CD4-positive, alpha-beta T cell treated with Interleukin-2 at 100 ng/mL for 4 hours (primary cell): Measurements from ENCODE around the gene H1-8.
"Not testable (repeated sequence)": the region's sequence is repeated elsewhere in the genome, so short reads cannot be mapped to it uniquely, and the experiment has no call there.

Source experiments
- DNase-seq: peaks from one replicate; pipeline ENCODE4 v3.0.0-alpha.2; 2020; ENCODE audit warnings: low spot score

H1-8 gene, protein sequence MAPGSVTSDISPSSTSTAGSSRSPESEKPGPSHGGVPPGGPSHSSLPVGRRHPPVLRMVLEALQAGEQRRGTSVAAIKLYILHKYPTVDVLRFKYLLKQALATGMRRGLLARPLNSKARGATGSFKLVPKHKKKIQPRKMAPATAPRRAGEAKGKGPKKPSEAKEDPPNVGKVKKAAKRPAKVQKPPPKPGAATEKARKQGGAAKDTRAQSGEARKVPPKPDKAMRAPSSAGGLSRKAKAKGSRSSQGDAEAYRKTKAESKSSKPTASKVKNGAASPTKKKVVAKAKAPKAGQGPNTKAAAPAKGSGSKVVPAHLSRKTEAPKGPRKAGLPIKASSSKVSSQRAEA

DNA sequence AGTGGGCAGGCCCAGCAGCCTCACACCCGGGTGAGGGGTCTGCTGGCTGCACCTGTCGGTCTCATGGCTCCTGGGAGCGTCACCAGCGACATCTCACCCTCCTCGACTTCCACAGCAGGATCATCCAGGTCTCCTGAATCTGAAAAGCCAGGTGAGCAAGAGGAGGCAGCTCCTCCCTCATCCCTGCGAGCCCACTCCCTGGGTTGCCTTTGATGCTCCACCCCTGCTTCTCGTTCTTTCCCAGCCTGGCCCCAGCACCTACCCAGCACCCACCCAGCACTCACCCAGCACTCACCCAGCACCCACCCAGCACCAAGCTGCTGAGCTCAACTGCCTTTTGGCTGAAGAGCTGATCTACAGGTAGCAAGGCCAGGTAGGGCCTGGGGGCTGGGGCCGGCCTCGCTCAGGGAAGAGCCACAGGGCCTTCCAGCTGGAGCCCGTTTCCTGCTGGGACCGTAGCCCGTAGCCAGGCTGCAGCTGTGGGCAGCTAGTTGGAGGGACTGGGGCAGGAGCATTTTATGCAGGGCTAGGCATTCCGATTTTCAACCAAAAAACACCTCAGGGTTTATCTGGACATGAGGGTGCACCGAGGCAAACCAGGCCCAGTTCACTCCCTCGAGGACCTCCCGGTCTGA, at the start of gene H1-8:
TSS of gene H1-8 (plus strand) at position 20 of the 635 bp plus-strand sequence. CDS start at position 64, 44 bp downstream.
- no peak for DNase-seq

DNA sequence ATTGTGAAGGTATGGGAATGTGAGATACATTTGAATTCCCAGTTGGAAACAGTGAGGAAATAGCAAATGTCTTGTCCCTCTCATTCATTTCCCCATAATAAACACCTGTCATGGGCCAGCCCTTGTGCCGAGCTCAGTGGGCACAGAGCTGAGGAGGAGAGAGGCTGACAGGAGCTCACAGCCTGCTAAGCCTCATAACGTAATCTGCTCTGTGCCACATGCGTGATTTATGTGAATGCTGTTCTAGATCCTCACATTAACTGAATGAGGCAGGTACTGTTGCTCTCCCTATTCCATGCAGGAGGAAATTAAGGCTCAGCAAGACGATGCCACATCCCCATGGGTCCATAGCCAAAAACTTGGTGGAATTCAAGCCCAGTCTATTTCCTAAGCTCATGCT, 49.8 kb upstream of the H1-8 start:
- DNase-seq: no peak

DNA sequence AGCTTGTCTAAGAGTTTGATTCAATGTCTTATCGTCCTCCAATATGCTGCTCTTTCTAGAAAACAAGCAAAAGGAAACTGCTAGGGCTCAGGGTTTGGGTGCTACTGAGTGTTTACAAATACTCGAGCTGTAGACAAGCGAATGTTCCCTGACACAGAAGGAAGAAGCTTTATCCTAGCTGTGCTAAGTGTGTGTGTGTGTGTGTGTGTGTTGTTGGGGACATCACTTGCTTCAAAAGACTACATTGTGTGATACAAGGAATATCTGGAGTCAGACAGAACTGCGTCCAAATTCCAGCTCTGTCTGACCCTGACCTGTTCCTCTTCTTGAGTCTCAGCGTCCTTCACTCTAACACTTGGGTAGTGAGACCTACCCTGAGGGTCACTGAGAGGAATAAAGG, 48.5 kb upstream of the H1-8 start:
- not testable (repeated sequence) for DNase-seq

DNA sequence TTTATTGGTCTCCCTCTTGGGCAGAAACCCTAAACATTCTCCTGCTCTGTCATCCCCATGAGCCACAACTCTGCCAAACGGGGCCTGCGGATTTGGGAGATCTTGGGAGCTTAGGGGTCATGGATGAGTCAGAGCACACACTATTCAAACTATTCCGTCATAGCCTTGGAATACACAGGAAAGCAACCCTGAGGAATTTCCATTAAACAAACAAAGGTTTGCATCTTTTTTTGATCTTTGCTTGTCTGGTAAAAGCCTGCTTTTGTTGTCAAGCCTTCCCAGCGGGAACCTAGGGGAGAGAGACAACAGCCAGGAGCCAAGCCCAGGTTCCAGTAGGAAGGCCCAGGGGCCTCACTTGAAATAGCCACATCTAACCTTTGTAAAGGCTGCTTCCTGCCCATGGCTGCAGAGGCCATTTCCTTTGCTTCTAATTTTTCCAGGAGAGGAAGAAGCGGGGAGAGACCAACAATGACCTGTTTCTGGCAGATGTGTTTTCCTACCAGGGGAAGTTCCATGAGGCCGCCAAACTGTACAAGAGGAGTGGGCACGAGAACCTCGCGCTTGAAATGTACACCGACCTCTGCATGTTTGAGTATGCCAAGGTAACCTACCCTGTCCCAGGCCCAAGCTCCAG, 47.9 kb upstream of the H1-8 start:
- DNase-seq: not testable (repeated sequence)

DNA sequence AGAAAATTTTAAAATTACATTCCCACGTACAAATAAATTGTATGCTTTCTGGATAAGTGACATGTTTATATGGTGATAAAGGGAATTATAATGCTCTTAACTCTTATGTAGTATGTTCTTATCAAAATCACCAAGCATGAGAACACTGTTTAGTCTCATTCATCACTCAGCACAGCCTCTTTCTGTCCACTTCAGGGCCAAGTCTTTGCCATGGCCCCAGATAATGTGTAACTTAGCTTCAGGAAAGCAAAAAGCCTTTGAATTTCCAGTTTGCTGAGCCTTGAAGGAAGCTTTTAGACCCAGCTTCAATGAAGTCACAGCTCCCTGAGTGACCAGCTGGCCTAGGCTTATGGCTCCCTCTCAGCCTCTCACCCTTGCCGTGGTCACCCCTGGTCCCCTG, 45.1 kb upstream of the H1-8 start:
- DNase-seq: not testable (repeated sequence)

DNA sequence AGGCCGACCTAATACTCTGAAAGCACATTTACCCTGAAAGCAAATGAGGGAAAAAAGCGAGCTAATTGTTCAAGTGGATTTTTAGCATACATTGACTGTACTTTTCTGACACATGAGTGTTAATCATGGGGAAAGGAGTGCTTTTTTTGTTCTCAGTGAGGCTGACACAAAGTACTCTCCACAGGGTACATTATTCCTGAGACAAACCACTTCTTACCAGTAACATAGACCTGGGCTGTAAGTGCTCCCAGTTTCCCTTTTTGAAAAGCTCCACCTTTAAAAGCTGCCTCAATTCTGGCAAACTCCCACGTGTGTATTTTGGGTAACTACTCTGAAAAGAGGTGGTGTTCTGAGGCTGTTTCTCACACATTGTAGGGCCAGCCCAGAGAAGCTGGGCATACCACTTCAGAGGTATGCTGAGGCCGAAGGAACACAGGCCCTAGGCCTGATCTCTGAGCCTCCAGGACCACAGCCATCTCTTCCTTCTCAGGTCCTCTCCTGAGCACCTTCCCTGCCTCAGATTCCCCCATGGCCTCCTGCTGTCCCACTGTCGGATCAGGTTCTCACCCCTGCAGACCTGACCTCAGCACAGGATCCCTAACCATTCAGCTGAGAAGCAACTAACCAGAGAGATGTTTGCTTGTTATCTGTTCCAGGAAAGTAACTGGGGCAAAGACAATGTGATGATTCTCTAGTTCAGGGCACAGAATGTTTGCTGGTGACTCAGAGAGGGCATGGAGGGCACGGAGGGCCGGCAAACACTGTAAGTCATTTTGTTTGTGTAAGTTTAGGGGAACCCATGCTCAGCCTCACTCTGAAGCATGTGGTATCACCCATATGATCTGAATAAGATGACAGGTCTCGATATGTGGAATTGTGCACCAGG, 44.1 kb upstream of the H1-8 start:
- DNase-seq: not testable (repeated sequence)

DNA sequence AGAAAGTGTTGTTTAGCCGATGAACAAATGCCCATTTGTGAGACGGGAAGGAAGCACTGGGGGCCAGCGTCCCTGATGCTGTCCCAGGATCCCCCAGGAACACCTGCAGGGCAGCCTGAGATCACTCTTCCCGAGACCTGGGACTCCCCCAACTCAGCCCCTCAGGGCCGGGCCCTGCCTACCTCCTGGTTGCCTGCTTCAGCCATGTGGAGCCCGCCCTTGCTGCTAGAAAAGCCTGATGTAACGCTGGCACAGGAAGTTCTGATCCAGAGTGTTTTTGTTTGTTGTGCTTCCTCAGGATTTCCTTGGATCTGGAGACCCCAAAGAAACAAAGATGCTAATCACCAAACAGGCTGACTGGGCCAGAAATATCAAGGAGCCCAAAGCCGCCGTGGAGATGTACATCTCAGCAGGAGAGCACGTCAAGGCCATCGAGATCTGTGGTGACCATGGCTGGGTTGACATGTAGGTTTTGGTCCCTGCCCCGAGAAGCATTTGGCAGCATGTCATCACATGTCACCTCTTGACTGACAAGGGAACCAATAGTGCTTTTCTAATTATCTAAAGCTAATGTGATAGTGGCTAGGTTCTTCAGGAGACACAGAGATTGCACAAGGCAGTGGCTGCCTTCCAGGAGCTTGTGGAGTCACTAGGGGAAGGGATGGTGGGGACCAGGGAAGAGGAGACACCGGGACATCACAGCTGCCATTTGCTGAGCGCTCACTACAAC, 43.2 kb upstream of the H1-8 start:
- DNase-seq: not testable (repeated sequence)

DNA sequence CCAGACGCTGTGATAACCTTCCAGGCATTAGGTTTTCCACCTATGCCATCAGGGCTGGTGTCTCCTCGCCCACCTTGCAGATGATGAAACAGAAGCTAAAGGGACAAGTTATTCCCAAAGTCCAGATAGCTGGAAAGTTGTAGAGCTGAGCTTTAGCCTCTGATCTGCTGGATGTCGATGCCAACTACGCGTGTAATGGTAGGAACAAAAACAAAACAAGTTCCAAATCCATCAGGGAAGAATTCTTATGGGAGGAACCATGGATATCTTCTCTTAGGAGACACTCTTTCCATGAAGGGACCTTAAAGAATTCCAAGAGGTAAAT, 42.7 kb upstream of the H1-8 start:
- no peak for DNase-seq

DNA sequence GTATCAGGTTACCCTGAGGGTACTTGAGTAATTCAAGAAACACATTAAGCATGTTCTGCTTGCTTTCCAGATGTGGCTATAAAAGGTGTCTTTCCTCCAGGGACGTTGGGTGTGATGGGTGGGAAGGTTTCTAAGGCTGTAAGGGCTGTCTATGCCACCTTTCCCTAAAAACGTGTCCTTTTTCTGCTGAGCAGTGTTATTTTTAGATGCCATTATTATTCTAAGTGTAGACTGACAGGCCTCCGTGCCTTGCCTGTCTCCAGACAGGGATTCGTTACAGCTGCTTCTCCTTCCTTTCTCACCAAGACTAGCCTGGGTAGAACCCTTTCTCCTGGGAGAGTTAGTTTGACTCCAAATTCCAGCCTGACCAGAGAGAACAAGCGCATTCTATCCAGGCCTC, 41.3 kb upstream of the H1-8 start:
- DNase-seq: no peak

DNA sequence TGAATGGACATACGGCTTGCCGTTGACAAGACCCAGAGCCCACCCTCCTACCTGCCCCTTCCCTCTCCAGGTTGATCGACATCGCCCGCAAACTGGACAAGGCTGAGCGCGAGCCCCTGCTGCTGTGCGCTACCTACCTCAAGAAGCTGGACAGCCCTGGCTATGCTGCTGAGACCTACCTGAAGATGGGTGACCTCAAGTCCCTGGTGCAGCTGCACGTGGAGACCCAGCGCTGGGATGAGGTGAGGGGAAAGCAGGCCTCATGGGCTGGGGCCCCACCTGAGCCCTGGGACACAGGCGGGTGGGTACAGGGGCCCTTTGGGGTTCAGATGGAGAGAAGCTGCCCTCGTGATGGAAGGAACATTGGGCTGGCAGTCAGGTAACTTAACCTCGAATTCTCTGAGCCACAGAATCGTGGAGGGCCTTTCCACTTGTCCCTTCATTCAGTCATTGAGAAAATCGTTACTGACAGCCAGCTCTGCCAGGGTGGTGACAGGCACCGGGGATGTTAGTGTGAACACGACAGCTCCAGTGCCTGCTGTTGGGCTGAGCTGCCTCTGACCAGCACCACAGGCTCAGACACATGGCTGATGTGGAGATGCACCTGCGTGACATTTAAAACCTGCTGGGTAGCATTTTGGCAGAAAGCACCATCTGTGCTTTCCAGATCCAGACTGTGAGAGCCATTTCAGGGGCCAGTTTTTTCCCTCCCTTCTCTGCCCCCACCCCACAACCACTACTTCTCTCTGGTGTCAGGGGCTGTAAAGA, 40.1 kb upstream of the H1-8 start:
- DNase-seq: no peak

DNA sequence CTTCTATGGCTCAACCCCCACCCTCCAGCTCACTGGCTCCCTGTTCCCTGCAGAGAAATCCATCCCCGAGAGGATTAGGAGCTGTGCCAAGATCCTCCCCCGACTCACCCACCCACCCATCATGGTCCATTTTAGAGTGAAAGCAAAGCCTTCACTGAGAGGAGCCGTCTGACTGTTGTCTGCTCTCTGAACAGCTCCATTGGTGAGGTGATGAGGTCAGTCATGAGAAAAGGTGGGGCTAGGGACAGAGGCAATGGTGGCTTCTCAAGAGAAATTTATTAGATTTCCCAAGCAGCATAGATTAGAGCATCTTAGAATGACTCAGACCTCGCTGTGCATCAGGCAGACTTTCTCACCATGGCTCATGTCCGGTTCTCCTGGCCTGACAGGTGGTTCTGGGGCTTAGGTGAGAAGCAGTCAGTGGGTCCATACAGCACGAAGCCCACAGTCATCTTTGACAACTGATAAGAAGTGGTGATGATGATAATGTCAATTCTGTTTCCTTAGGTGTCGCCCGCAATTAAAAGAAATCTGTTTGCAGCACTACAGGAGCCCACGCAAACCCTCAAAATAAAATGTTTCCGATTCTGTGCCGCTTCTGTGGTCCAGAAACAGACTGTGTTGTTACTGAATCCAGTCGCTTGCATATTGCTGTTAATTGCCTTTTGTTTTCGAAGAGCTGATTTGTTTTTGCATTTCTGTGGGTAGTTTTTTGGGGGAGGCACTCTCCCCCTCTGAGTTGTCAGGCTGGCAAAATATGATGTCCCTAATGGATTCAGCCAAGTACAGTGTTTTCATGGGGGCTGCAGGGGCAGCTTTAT, 39.3 kb upstream of the H1-8 start:
- DNase-seq: no peak

DNA sequence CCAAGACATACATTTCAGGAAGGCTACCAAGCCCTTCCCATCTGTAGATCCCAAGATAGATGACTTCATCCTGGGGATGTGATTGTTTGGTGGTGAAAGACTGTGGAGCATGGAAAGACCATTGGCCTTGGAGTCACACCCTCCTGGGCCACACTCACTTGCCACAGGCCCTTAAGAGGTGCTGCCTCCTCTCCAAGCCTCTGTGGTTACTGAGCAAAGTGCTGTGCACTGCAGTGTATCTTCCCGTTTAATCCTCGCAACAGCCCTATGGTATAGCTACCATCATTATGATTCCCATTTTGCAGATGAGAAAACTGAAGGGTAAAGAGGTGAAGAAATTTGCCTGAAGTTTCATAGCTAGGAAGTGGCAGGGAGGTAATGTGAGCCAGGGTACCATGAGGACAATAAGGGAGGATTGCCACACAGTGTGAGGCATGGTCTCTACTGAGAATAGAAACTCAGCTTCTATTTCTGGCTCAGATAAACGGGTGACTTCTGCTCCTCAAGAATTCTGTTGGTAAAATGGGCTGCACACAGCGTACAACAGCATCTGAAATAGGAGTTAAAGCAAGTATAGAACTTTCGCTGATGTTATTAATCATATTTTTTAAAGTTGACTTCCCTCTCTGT, 38.4 kb upstream of the H1-8 start:
- DNase-seq: no peak

DNA sequence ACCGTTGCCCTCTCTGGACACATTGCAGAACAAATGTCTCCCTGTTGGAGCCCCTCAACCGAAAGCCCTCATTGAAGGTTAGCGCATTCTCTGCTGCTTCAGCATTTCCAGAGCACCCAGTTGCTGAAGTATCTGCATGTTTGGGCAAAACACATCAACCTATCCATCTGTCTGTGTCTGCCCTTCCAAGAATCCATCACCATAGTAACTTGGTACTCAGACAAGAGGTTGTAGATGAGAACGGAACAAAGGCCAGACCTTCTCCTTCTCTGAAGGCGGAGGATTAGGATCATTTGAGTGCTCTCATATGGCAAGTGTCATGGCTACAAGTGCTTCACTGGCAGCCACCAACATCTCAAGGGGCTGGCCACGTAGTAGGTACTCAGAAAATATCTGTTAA, 37.6 kb upstream of the H1-8 start:
- no peak for DNase-seq

DNA sequence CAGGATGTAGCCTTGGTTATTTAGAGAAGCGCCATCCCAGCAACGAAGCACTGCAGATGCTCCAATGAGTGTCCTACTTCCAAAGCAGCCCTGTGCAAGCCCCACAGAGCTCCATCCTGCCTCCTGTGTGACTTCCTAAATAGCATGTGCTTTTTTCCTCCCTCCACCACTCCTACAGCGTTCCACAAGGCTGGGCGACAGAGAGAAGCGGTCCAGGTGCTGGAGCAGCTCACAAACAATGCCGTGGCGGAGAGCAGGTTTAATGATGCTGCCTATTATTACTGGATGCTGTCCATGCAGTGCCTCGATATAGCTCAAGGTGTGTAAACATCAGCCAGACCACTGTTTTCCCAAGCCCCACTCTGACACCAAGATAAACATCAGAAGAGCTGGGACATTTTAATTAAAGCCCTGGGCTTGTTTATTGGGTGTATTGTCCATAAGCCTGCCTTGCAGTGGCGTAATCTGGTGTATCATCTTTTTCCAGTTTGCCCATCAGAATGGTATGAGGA, 36.7 kb upstream of the H1-8 start:
- DNase-seq: no peak

DNA sequence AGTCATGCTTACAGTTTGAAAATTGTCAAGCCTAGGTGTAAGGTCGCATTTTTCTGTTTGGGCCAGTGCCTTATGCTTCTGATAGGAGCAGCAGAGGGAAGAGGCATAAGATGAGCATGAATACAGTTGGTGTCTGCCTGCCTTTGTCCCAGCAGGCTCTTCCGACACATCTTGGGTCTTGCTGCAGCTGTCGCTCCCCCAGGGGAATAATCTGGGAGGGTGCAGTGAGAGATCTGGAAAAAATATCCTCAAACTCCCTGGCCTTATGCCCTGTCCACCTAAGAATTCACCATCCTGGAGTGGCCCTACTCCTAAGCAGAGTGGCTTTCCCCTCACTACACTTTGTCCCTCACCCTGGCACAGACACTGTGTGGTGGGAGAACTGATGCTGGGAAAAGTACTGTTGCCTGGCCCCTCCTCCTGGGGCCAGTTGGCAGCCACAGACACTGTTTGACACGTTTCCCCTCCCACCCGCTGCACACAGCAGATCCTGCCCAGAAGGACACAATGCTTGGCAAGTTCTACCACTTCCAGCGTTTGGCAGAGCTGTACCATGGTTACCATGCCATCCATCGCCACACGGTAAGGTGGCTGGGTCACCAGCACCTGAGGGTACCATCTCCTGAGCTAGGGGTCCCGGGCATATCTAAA, 35.7 kb upstream of the H1-8 start:
- DNase-seq: no peak

DNA sequence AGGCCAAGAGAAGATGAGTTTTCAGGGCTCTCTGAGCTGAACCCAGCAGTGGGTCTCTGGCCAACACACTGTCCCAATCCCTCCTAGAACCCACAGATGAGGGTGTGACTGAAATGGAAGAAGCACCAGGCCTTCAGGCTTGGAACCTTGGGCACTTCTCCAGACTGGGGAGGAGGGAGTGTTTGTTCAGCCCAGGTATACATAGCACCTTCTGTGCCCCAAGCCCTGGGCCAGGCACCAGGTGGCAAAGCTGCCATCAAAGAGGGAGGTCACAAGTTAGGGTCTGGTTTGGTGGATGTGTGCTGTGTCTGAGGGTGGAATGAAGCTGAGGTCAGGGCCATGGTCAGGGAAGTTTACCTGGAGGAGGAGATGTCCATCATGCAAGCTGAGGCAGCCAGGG, 30.4 kb upstream of the H1-8 start:
- DNase-seq: no peak

DNA sequence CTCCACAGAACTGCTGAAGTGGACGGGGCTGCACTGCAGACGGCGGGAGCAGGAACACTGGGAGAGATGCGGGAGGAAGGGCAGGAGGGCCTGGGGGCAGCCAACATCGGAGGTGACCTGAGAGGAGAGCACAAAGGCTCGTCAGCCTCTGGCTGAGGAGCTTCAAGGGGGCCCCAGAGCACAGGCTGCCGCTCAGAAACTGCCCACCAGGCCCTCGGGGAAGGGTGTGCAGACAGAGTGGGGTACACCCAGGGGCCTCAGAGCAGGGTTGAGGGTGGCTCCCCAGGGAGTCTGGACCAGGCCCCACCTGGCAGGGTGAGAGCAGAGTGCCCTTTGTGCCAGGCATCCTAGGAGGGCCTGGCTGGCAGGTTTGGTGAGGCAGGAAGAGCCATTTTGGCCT, 29.3 kb upstream of the H1-8 start:
- DNase-seq: no peak

DNA sequence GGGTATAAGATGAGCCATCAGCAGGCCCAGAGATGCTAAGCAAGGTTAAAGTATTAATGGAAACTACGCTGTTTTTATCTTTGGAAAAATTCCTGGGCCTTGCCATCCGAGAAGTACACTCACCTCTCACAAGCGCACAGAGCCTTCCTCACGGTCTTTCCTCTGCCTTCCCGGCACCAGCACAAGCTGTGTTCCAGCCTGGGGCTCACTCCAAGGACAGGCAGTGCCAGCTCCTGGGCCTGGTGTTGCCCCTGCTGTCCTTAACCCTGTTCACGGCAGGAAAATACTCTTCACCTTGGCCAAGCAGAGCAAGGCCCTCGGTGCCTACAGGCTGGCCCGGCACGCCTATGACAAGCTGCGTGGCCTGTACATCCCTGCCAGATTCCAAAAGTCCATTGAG, 28.9 kb upstream of the H1-8 start:
- no peak for DNase-seq

DNA sequence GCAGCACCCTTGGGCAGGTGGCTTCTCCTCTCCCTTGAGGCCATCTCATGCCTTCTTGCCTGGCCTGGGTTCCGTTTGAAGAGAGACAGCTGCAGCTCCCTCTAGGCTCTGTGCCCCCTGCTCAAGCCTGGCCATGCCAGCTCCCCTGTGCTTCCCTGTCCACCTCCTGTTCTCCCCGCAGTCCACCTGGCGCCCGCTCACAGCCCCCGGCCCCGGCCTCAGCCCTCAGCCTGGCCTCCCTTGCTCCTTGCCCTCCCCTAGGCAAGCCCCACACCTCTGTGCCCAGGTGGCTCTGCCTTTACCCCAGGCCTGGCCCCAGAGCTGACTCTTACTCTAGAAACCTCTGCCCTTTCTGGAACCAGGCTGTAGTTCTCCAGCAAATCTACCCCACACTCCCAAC, 28.4 kb upstream of the H1-8 start:
- no peak for DNase-seq
